Type B pancreatic cell (in vitro differentiated cells): ENCODE measurements around the gene PCDHB9. TPM values are rescaled to one million over a fixed set of nuclear protein-coding genes. Genes with fewer than 3 reads are reported as not detected.
"Not testable (repeated sequence)": the region's sequence is repeated elsewhere in the genome, so short reads cannot be mapped to it uniquely, and the experiment has no call there.

Experiments
- DNase-seq: peaks from one replicate; pipeline ENCODE4 v3.0.0; 2021; ENCODE audit warnings: mixed read lengths; ENCODE audit not compliant: unreplicated experiment; ENCODE audit errors: extremely low spot score
- H3K27ac Mint-ChIP-seq: 2 replicates; pipeline ENCODE4 v1.8.0; 2021; ENCODE audit warnings: mild to moderate bottlenecking, mixed read lengths
- H3K27me3 Mint-ChIP-seq: 2 replicates; pipeline ENCODE4 v1.8.0; 2021; ENCODE audit warnings: mixed read lengths
- H3K36me3 Mint-ChIP-seq: 2 replicates; pipeline ENCODE4 v1.8.0; 2021; ENCODE audit warnings: mixed read lengths
- H3K4me1 Mint-ChIP-seq: one replicate; pipeline ENCODE4 v1.8.0; 2021; ENCODE audit warnings: mixed read lengths; ENCODE audit not compliant: unreplicated experiment
- H3K4me3 Mint-ChIP-seq: 2 replicates; pipeline ENCODE4 v1.8.0; 2021; ENCODE audit warnings: mild to moderate bottlenecking, mixed read lengths
- H3K9me3 Mint-ChIP-seq: 2 replicates; pipeline ENCODE4 v1.8.0; 2021; ENCODE audit warnings: mixed read lengths
- total RNA-seq: library from RNA; stranded (reverse); gene quantifications from 2 replicates; pipeline ENCODE4 v1.2.1, GENCODE V29; 2021; ENCODE audit warnings: low replicate concordance
- TF ChIP-seq, protein P1 (sequence below): fragments of 200-600 bp; sonication (generic); conservative IDR thresholded peaks from 2 replicates; pipeline ENCODE4 v1.5.0; 2021; ENCODE audit warnings: antibody characterized with exemption, mild to moderate bottlenecking

Gene PCDHB9
- total RNA-seq, 1 donor from 2014 or later: 2.8 TPM

DNA sequence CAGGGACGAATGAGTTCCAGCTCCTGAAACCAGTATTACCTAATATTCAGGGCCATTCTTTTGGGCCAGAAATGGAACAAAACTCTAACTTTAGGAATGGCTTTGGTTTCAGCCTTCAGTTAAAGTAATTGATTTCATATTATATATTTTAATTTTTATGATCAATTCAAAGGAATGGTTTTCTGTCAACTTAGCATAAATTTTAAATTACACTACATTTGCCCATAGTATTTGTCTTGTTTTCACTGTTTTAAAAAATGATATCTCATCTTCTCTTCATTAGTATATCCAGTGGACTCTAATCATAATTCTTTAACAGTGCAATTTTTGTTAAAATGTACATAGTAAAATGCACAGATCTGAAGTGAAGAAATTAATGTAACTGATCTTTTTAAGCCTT, 6.6 kb upstream of the PCDHB9 start:
- Mint-ChIP-seq H3K27me3 (no peaks in the 10 kb centered on the region), H3K27ac (no peak overlapping the region), H3K36me3 (peaks cover 13% of the 10 kb centered on the region), H3K4me1 (no peaks in the 10 kb centered on the region), H3K4me3 (no peak overlapping the region), H3K9me3 (peaks cover 8% of the 10 kb centered on the region)
- no peak for DNase-seq
- TF ChIP-seq, protein P1, sequence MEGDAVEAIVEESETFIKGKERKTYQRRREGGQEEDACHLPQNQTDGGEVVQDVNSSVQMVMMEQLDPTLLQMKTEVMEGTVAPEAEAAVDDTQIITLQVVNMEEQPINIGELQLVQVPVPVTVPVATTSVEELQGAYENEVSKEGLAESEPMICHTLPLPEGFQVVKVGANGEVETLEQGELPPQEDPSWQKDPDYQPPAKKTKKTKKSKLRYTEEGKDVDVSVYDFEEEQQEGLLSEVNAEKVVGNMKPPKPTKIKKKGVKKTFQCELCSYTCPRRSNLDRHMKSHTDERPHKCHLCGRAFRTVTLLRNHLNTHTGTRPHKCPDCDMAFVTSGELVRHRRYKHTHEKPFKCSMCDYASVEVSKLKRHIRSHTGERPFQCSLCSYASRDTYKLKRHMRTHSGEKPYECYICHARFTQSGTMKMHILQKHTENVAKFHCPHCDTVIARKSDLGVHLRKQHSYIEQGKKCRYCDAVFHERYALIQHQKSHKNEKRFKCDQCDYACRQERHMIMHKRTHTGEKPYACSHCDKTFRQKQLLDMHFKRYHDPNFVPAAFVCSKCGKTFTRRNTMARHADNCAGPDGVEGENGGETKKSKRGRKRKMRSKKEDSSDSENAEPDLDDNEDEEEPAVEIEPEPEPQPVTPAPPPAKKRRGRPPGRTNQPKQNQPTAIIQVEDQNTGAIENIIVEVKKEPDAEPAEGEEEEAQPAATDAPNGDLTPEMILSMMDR: no peak

DNA sequence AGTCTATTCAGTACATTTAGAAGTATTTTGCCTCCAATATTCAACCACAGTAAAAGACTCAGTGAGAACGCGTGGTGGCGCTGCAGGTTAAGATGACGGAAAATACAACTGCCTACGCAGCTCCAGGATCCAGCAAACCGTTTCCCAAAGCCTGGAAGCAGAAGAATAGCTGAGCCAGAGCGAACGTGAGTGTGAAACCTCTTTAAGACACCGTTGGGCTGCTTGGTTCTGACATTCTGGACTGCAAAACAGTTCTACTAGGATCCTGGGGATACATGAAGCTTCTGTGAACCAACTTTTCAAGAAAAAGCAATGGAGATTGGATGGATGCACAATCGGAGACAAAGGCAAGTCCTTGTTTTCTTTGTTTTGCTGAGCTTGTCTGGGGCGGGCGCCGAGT, 4.7 kb upstream of the PCDHB9 start, which contains the start of gene PCDHB16:
Gene PCDHB16 (plus strand): TSS at position 140 of the 400 bp plus-strand sequence. CDS start 173 bp downstream, at position 313.
- TF ChIP-seq, protein P1: peak; percentile 75
- Mint-ChIP-seq H3K27ac (peak within 1 kb of the TSS; percentile 28), H3K27me3 (no peaks in the 10 kb centered on the region), H3K9me3 (peaks cover 13% of the 10 kb centered on the region), H3K4me3 (peak within 1 kb of the TSS; percentile 86), H3K4me1 (no peaks in the 10 kb centered on the region), H3K36me3 (peaks cover 17% of the 10 kb centered on the region)
- DNase-seq: no peak

DNA sequence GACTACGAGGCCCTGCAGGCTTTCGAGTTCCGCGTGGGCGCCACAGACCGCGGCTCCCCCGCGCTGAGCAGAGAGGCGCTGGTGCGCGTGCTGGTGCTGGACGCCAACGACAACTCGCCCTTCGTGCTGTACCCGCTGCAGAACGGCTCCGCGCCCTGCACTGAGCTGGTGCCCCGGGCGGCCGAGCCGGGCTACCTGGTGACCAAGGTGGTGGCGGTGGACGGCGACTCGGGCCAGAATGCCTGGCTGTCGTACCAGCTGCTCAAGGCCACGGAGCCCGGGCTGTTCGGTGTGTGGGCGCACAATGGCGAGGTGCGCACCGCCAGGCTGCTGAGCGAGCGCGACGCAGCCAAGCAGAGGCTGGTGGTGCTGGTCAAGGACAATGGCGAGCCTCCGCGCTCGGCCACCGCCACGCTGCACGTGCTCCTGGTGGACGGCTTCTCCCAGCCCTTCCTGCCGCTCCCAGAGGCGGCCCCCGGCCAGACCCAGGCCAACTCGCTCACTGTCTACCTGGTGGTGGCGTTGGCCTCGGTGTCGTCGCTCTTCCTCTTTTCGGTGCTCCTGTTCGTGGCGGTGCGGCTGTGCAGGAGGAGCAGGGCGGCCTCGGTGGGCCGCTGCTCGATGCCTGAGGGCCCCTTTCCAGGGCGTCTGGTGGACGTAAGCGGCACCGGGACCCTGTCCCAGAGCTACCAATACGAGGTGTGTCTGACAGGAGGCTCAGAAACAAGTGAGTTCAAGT, 2.7 kb upstream of the PCDHB9 start:
- H3K36me3 Mint-ChIP-seq: peaks cover 21% of the 10 kb centered on the region
- not testable (repeated sequence) for H3K27me3 Mint-ChIP-seq, DNase-seq, H3K4me1 Mint-ChIP-seq, H3K4me3 Mint-ChIP-seq, H3K27ac Mint-ChIP-seq
- H3K9me3 Mint-ChIP-seq: peaks cover 17% of the 10 kb centered on the region

DNA sequence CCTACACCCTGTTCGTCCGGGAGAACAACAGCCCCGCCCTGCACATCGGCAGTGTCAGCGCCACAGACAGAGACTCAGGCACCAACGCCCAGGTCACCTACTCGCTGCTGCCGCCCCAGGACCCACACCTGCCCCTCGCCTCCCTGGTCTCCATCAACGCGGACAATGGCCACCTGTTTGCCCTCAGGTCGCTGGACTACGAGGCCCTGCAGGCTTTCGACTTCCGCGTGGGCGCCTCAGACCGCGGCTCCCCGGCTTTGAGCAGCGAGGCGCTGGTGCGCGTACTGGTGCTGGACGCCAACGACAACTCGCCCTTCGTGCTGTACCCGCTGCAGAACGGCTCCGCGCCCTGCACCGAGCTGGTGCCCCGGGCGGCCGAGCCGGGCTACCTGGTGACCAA, 1.7 kb downstream of the PCDHB9 start:
- DNase-seq, H3K4me1 Mint-ChIP-seq, H3K4me3 Mint-ChIP-seq, H3K27me3 Mint-ChIP-seq, H3K27ac Mint-ChIP-seq: not testable (repeated sequence)
- Mint-ChIP-seq H3K9me3 (peaks cover 13% of the 10 kb centered on the region), H3K36me3 (peaks cover 14% of the 10 kb centered on the region)

DNA sequence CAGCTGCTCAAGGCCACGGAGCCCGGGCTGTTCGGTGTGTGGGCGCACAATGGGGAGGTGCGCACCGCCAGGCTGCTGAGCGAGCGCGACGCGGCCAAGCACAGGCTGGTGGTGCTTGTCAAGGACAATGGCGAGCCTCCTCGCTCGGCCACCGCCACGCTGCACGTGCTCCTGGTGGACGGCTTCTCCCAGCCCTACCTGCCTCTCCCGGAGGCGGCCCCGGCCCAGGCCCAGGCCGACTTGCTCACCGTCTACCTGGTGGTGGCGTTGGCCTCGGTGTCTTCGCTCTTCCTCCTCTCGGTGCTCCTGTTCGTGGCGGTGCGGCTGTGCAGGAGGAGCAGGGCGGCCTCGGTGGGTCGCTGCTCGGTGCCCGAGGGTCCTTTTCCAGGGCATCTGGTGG, 2.2 kb downstream of the PCDHB9 start:
- H3K9me3 Mint-ChIP-seq: peaks cover 13% of the 10 kb centered on the region

DNA sequence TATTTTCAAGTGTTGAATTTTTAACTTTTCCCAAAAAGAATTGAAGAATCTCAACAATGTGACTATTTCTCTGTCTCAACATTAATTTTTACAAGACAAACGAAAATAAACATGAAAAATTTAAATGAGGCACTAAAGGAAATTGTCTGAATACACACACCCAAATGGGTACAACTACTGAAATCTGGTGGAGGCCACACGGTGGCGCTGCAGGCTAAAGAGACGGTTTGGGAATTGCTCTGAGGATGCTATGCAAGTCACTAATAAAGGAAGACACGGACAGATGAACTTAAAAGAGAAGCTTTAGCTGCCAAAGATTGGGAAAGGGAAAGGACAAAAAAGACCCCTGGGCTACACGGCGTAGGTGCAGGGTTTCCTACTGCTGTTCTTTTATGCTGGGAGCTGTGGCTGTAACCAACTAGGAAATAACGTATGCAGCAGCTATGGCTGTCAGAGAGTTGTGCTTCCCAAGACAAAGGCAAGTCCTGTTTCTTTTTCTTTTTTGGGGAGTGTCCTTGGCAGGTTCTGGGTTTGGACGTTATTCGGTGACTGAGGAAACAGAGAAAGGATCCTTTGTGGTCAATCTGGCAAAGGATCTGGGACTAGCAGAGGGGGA, 5.3 kb downstream of the PCDHB9 start, which contains the start of gene PCDHB10:
Gene PCDHB10 (plus strand): TSS at position 244 of the 616 bp plus-strand sequence. CDS start 200 bp downstream, at position 444.
- Mint-ChIP-seq H3K27ac (no peak within 1 kb of the TSS), H3K4me3 (peak within 1 kb of the TSS; percentile 80), H3K9me3 (peaks cover 8% of the 10 kb centered on the region), H3K36me3 (peaks cover 4% of the 10 kb centered on the region), H3K27me3 (no peaks in the 10 kb centered on the region), H3K4me1 (no peaks in the 10 kb centered on the region)
- DNase-seq: no peak
- TF ChIP-seq, protein P1: peak; percentile 71

More for the DNA sequence above, 2.2 kb downstream of the PCDHB9 start:
- H3K36me3 Mint-ChIP-seq: peaks cover 14% of the 10 kb centered on the region
- DNase-seq, H3K4me3 Mint-ChIP-seq, H3K4me1 Mint-ChIP-seq, H3K27ac Mint-ChIP-seq, H3K27me3 Mint-ChIP-seq: not testable (repeated sequence)

DNA sequence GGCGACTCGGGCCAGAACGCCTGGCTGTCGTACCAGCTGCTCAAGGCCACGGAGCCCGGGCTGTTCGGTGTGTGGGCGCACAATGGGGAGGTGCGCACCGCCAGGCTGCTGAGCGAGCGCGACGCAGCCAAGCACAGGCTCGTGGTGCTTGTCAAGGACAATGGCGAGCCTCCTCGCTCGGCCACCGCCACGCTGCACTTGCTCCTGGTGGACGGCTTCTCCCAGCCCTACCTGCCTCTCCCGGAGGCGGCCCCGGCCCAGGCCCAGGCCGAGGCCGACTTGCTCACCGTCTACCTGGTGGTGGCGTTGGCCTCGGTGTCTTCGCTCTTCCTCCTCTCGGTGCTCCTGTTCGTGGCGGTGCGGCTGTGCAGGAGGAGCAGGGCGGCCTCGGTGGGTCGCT, 7.4 kb downstream of the PCDHB9 start:
- not testable (repeated sequence) for DNase-seq, H3K27me3 Mint-ChIP-seq, H3K27ac Mint-ChIP-seq, H3K36me3 Mint-ChIP-seq, H3K9me3 Mint-ChIP-seq, H3K4me3 Mint-ChIP-seq, H3K4me1 Mint-ChIP-seq
